Measurements from ENCODE around the gene STX4.

Gene STX4

GRCh38 chr16:31088459-31089183 is 55.3 kb downstream of the STX4 start, which contains the start of gene PRSS53:
Gene PRSS53 (minus strand): TSS chr16:31088943. CDS start chr16:31088809, 134 bp downstream.
- CTCF ChIA-PET, result interaction anchor here (2.5 kb wide), 1 partner anchor 104 kb away, joined by 11 read pairs; the partner anchor contains the start of gene HSD3B7

GRCh38 chr16:31089199-31089598 is 55.8 kb downstream of the STX4 start:
- ChIA-PET POLR2A (ENCODE audit: low non-redundant PET) (interaction anchor here (0.7 kb wide), 1 partner anchor 29 kb away, joined by 3 read pairs; no protein-coding TSS in a partner anchor), CTCF (interaction anchor here (2.5 kb wide), 1 partner anchor 104 kb away, joined by 11 read pairs; the partner anchor contains the start of gene HSD3B7)
- peak overlapping the region; percentile 67 for H3K27ac ChIP-seq
- DNase-seq (ENCODE audit: low spot score), result no peak
- no peak for TF ChIP-seq CTCF (conservative IDR thresholded peaks at IDR 0.05; ENCODE audit: low read depth)

More at GRCh38 chr16:31088459-31089183, 55.3 kb downstream of the STX4 start, which contains the start of gene PRSS53:
- no peak for TF ChIP-seq CTCF (conservative IDR thresholded peaks at IDR 0.05; ENCODE audit: low read depth)
- POLR2A ChIA-PET (ENCODE audit: low non-redundant PET), result no interaction called here
- DNase-seq (ENCODE audit: low spot score), result no peak
- peak within 1 kb of the TSS; percentile 67 for H3K27ac ChIP-seq

Measured in RWPE1 (cell line).